ENCODE results near the gene FAM120C. TPM values are rescaled to one million over a fixed set of nuclear protein-coding genes. Genes with fewer than 3 reads are reported as not detected.

FAM120C gene
- total and polyA plus RNA-seq, 10 donors = 3.8 to 15.7 (median 8.3) TPM

GRCh38 chrX:54178100-54178940 lies 4.7 kb downstream of the FAM120C start:
- TF ChIP-seq CTCF (IDR thresholded peaks at IDR 0.05 in 8 of 11, conservative IDR thresholded peaks at IDR 0.05 in 3 of 11) (no peak), POLR2A (IDR thresholded peaks at IDR 0.05) (no peak), POLR2AphosphoS5 (IDR thresholded peaks at IDR 0.05) (no peak)
- Histone ChIP-seq H3K36me3 (peaks cover 0 to 22% (median 0%) of the 10 kb centered on the region in 6 donors), H3K4me1 (peaks cover 15 to 47% (median 28%) of the 10 kb centered on the region in 6 donors), H3K27me3 (replicated peaks in 1 of 7) (no peaks in the 10 kb centered on the region), H3K27ac (no peak overlapping the region), H3K4me3 (no peak overlapping the region), H3K9me3 (no peaks in the 10 kb centered on the region)
- no peak for DNase-seq
- WGBS, 5 donors = 53 to 77% (median 66%) methylated on average over 5 of the region's 5 CpGs
- intact Hi-C loops (cut with DNase I; ENCODE audit: low total_unique reads) = no loop called here

GRCh38 chrX:54177306-54177705 lies 5.7 kb downstream of the FAM120C start:
- WGBS, 5 donors = 65 to 86% (median 75%) methylated on average over 3 of the region's 3 CpGs
- Histone ChIP-seq H3K9me3 (no peaks in the 10 kb centered on the region), H3K4me1 (peaks cover 15 to 47% (median 28%) of the 10 kb centered on the region in 6 donors), H3K27me3 (replicated peaks in 1 of 7) (no peaks in the 10 kb centered on the region), H3K4me3 (no peak overlapping the region), H3K27ac (peak overlapping the region in 1 of 8 donors; percentile 21), H3K36me3 (peaks cover 0 to 24% (median 0%) of the 10 kb centered on the region in 6 donors)
- no peak for DNase-seq
- TF ChIP-seq CTCF (IDR thresholded peaks at IDR 0.05 in 8 of 11, conservative IDR thresholded peaks at IDR 0.05 in 3 of 11) (no peak), POLR2A (IDR thresholded peaks at IDR 0.05) (no peak), POLR2AphosphoS5 (IDR thresholded peaks at IDR 0.05) (no peak)
- intact Hi-C loops (cut with DNase I; ENCODE audit: low total_unique reads) = no loop called here

GRCh38 chrX:54173791-54174190 lies 9.3 kb downstream of the FAM120C start:
- no peak for TF ChIP-seq CTCF (IDR thresholded peaks at IDR 0.05 in 8 of 11, conservative IDR thresholded peaks at IDR 0.05 in 3 of 11)
- no peak for TF ChIP-seq POLR2AphosphoS5 (IDR thresholded peaks at IDR 0.05)
- no peak for TF ChIP-seq POLR2A (IDR thresholded peaks at IDR 0.05)
- intact Hi-C loops (cut with DNase I; ENCODE audit: low total_unique reads) = no loop called here
- no peak overlapping the region for H3K4me3 ChIP-seq
- H3K9me3 ChIP-seq = no peaks in the 10 kb centered on the region
- no peak overlapping the region for H3K27ac ChIP-seq
- WGBS, 5 donors = 81 to 97% (median 89%) methylated on average over 3 of the region's 3 CpGs
- DNase-seq = no peak
- H3K36me3 ChIP-seq = peaks cover 0 to 24% (median 0%) of the 10 kb centered on the region in 6 donors
- no peaks in the 10 kb centered on the region for H3K27me3 ChIP-seq (replicated peaks in 1 of 7)
- peaks cover 0 to 12% (median 2%) of the 10 kb centered on the region in 6 donors for H3K4me1 ChIP-seq

GRCh38 chrX:54172455-54172854 lies 10.6 kb downstream of the FAM120C start:
- no peaks in the 10 kb centered on the region for H3K9me3 ChIP-seq
- intact Hi-C loops (cut with DNase I; ENCODE audit: low total_unique reads) = no loop called here
- H3K27ac ChIP-seq = no peak overlapping the region
- H3K4me3 ChIP-seq = no peak overlapping the region
- no peak for DNase-seq
- TF ChIP-seq POLR2AphosphoS5 (IDR thresholded peaks at IDR 0.05) = no peak
- TF ChIP-seq CTCF (IDR thresholded peaks at IDR 0.05 in 8 of 11, conservative IDR thresholded peaks at IDR 0.05 in 3 of 11) = no peak
- TF ChIP-seq POLR2A (IDR thresholded peaks at IDR 0.05) = no peak
- peaks cover 0 to 24% (median 0%) of the 10 kb centered on the region in 6 donors for H3K36me3 ChIP-seq
- H3K4me1 ChIP-seq = no peaks in the 10 kb centered on the region
- WGBS, 5 donors = 76 to 97% (median 93%) methylated on average over 3 of the region's 3 CpGs
- H3K27me3 ChIP-seq (replicated peaks in 1 of 7) = no peaks in the 10 kb centered on the region

All from spleen (tissue), 11 donors.